ENCODE data around the gene FAM221A.

FAM221A gene

GRCh38 chr7:23687011-23687410, 7.0 kb downstream of the FAM221A start:
- no peak for ATAC-seq
- H3K4me3 Mint-ChIP-seq = no peak overlapping the region
- H3K9me3 Mint-ChIP-seq = no peaks in the 10 kb centered on the region
- no peaks in the 10 kb centered on the region for H3K4me1 Mint-ChIP-seq
- H3K27ac Mint-ChIP-seq = no peak overlapping the region
- no peak for DNase-seq (ENCODE audit: low spot score in 2 of 2)
- H3K36me3 Mint-ChIP-seq = peaks cover 42% of the 10 kb centered on the region

DNA sequence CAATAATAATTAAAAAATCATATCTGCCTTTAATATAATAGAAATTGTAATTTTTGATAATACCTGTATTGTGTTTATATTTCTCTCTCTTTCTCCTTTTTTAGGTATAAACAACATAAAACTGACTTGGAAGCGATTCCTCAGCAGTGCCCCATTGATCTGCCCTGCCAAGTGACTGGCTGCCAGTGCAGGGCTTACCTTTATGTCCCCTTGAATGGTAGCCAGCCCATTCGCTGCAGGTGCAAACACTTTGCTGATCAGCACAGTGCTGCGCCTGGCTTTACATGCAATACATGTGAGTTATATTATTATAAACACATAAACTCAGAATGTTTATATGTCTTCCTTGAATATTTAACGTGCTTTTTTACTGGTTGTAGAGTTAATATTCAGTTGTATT, 9.2 kb downstream of the FAM221A start:
- ATAC-seq (no peak), DNase-seq (ENCODE audit: low spot score in 2 of 2) (no peak)
- no peaks in the 10 kb centered on the region for H3K4me1 Mint-ChIP-seq
- H3K9me3 Mint-ChIP-seq = no peaks in the 10 kb centered on the region
- H3K27ac Mint-ChIP-seq = no peak overlapping the region
- H3K36me3 Mint-ChIP-seq = peaks cover 60% of the 10 kb centered on the region
- H3K4me3 Mint-ChIP-seq = no peak overlapping the region

DNA sequence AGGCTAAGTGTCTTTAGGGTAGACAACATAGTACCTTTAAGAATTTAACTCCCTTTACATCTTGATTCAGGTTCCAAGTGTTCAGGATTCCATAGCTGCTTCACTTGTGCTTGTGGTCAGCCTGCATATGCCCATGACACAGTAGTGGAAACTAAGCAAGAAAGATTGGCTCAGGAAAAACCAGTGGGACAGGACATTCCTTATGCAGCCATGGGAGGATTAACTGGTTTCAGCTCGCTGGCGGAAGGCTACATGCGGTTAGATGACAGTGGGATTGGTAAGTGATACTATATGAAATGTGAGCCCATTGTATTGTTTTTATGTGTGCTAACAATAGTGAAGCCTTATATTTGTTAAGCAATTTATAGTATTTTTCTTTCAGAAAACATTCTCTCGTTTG, 11.3 kb downstream of the FAM221A start:
- no peak overlapping the region for H3K4me3 Mint-ChIP-seq
- H3K27ac Mint-ChIP-seq = no peak overlapping the region
- peaks cover 72% of the 10 kb centered on the region for H3K36me3 Mint-ChIP-seq
- ATAC-seq = no peak
- H3K9me3 Mint-ChIP-seq = no peaks in the 10 kb centered on the region
- no peaks in the 10 kb centered on the region for H3K4me1 Mint-ChIP-seq
- DNase-seq (ENCODE audit: low spot score in 2 of 2) = no peak

DNA sequence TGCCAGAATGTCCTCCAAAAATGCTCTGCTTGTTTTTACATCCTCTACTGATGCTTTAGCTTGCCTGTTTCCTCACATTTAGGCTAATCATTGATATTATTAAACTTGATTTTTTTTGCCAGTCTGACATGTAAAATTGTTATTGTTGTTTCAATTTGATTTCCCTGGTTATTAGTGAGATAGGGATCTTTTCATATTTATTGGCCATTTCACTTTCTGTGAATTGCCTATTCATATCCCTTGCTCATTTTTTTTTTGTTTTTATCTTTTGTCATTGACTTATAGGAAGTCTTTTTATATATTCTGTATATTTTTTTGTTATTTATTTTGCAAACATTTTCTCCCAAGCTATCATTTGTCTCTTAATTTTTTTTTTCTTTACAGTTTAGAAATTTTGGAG, 13.2 kb downstream of the FAM221A start:
- no peak overlapping the region for H3K4me3 Mint-ChIP-seq
- no peaks in the 10 kb centered on the region for H3K9me3 Mint-ChIP-seq
- ATAC-seq (no peak), DNase-seq (ENCODE audit: low spot score in 2 of 2) (no peak)
- no peak overlapping the region for H3K27ac Mint-ChIP-seq
- H3K36me3 Mint-ChIP-seq = peaks cover 65% of the 10 kb centered on the region
- H3K4me1 Mint-ChIP-seq = peaks cover 8% of the 10 kb centered on the region

- Mint-ChIP-seq H3K27ac (no peak overlapping the region), H3K36me3 (peaks cover 55% of the 10 kb centered on the region), H3K4me3 (no peak overlapping the region), H3K4me1 (peaks cover 8% of the 10 kb centered on the region), H3K9me3 (no peaks in the 10 kb centered on the region)
- DNase-seq (ENCODE audit: low spot score in 2 of 2) = peak; percentile 43 to 76
- peak; percentile 62 for ATAC-seq
These were observed 17.0 kb downstream of the FAM221A start for GRCh38 chr7:23696916-23697441.

DNA sequence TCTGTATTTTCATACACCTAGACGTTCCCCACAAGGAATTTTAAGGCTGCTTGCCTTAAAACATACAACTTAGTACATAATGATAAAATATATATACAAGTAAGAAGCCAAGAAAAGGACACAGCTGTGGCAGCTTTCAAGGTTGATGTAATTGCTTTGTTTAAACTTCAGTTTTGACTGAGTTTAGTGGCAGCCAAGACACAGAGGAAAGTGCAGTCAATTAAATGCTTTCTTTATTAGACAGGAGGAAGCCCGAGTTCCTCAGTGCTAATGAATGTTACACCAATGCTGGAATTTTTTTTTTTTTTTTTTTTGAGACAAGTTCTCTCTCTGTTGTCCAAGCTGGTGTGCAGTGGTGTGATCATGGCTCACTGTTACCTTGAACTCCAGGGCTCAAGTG, 18.8 kb downstream of the FAM221A start:
- H3K4me1 Mint-ChIP-seq = peaks cover 8% of the 10 kb centered on the region
- DNase-seq (ENCODE audit: low spot score in 2 of 2) (no peak), ATAC-seq (no peak)
- no peaks in the 10 kb centered on the region for H3K9me3 Mint-ChIP-seq
- no peak overlapping the region for H3K4me3 Mint-ChIP-seq
- peaks cover 51% of the 10 kb centered on the region for H3K36me3 Mint-ChIP-seq
- no peak overlapping the region for H3K27ac Mint-ChIP-seq

- no peaks in the 10 kb centered on the region for H3K9me3 Mint-ChIP-seq
- no peak overlapping the region for H3K27ac Mint-ChIP-seq
- peaks cover 44% of the 10 kb centered on the region for H3K36me3 Mint-ChIP-seq
- ATAC-seq (no peak), DNase-seq (ENCODE audit: low spot score in 2 of 2) (no peak)
- H3K4me3 Mint-ChIP-seq = no peak overlapping the region
- peaks cover 8% of the 10 kb centered on the region for H3K4me1 Mint-ChIP-seq
These were observed 20.0 kb downstream of the FAM221A start for GRCh38 chr7:23700046-23700445.

GRCh38 chr7:23709081-23709750, 29.2 kb downstream of the FAM221A start:
- ATAC-seq (no peak), DNase-seq (ENCODE audit: low spot score in 2 of 2) (no peak)
- Mint-ChIP-seq H3K27ac (no peak overlapping the region), H3K9me3 (peaks cover 10% of the 10 kb centered on the region), H3K36me3 (peaks cover 11% of the 10 kb centered on the region), H3K4me1 (no peaks in the 10 kb centered on the region), H3K4me3 (no peak overlapping the region)

DNA sequence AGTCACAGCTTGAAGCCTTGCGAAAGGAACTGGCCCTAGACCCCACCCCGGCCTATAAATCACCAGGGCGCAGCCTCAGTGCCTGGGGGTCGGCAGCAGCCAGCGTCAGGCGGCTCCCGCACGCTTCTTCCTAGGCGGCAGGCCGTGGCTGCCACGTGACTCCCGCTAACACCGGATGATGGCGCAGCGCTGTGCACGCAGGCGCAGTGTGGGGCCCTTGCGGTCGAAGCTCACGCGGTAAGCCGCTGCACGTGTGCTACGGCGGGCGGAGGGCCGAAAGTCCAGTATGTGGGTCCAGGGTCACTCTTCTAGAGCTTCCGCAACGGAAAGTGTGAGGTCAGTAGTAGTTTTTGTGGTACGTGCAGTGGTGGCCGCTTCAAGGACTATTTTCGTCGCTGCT, 30.0 kb downstream of the FAM221A start, which contains the start of gene STK31:
Gene STK31, plus strand, starts transcription at position 220 of the 400 bp plus-strand sequence. Its CDS starts 67 bp downstream, at position 287.
- DNase-seq (ENCODE audit: low spot score in 2 of 2) (no peak), ATAC-seq (no peak)
- Mint-ChIP-seq H3K9me3 (peaks cover 10% of the 10 kb centered on the region), H3K27ac (no peak within 1 kb of the TSS), H3K4me1 (no peaks in the 10 kb centered on the region), H3K36me3 (peaks cover 11% of the 10 kb centered on the region), H3K4me3 (no peak within 1 kb of the TSS)

GRCh38 chr7:23712368-23713284, 32.6 kb downstream of the FAM221A start:
- Mint-ChIP-seq H3K36me3 (no peaks in the 10 kb centered on the region), H3K9me3 (no peaks in the 10 kb centered on the region), H3K4me3 (no peak overlapping the region), H3K4me1 (no peaks in the 10 kb centered on the region), H3K27ac (no peak overlapping the region)
- no peak for DNase-seq (ENCODE audit: low spot score in 2 of 2)
- no peak for ATAC-seq

DNA sequence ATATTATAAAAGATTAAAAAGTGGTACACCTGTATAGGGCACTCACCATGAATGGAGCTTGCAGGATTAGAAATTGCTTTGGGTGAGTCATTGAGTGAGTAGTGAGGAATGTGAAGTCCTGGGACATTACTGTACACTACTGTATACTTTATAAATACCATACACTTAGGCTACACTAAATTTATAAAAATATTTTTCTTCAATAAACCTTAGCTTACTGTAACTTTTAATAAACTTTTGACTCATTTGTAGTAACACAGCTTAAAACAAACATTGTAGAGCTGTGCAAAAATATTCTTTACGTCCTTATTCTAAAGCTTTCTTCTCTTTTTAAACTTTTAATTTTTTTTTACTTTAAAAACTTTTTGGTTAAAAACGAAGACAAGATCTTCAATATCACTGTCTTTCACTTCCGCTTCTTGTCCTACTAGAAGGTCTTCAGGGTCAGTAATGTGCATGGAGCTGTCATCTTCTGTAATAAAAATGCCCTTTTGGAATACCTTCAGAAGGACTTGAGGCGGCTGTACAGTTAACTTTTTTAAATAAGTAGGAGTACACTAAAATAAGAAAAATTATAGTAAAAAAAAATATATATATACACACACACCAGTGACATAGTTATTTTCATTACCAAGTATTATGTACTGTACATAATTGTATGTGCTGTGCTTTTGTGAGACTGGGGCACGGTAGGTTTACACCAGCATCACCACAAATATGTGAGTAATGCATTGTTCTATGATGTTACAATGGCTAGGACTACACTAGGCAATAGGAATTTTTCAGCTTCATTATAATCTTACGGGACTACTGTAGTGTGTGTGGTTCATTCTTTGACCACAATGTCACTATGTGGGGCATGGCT, 33.5 kb downstream of the FAM221A start:
- no peaks in the 10 kb centered on the region for H3K4me1 Mint-ChIP-seq
- H3K9me3 Mint-ChIP-seq = no peaks in the 10 kb centered on the region
- ATAC-seq (no peak), DNase-seq (ENCODE audit: low spot score in 2 of 2) (no peak)
- H3K4me3 Mint-ChIP-seq = no peak overlapping the region
- no peak overlapping the region for H3K27ac Mint-ChIP-seq
- H3K36me3 Mint-ChIP-seq = no peaks in the 10 kb centered on the region

DNA sequence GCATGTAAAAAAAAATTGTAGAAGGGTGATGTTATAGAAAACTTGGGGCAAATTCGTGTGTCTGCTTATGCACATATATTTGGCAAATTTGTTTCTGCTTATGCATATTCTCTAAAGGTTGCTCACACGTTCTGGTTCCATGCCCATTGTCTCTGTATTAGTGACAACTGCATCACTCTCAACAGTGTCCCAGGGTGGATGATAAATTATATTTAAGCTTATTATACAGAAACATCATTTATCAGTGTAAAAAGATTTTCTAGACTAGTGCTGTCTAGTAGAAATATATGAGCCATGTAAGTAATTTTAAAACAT, 34.1 kb downstream of the FAM221A start:
- Mint-ChIP-seq H3K4me3 (no peak overlapping the region), H3K4me1 (no peaks in the 10 kb centered on the region), H3K27ac (no peak overlapping the region), H3K9me3 (no peaks in the 10 kb centered on the region), H3K36me3 (no peaks in the 10 kb centered on the region)
- no peak for ATAC-seq
- DNase-seq (ENCODE audit: low spot score in 2 of 2) = no peak

- ATAC-seq (no peak), DNase-seq (ENCODE audit: low spot score in 2 of 2) (no peak)
- H3K4me3 Mint-ChIP-seq = no peak overlapping the region
- H3K36me3 Mint-ChIP-seq = no peaks in the 10 kb centered on the region
- H3K27ac Mint-ChIP-seq = no peak overlapping the region
- H3K9me3 Mint-ChIP-seq = no peaks in the 10 kb centered on the region
- H3K4me1 Mint-ChIP-seq = no peaks in the 10 kb centered on the region
These were observed 34.6 kb downstream of the FAM221A start for GRCh38 chr7:23714579-23714978.

GRCh38 chr7:23715099-23715498, 35.1 kb downstream of the FAM221A start:
- Mint-ChIP-seq H3K27ac (no peak overlapping the region), H3K9me3 (no peaks in the 10 kb centered on the region), H3K36me3 (no peaks in the 10 kb centered on the region), H3K4me1 (no peaks in the 10 kb centered on the region), H3K4me3 (no peak overlapping the region)
- ATAC-seq (no peak), DNase-seq (ENCODE audit: low spot score in 2 of 2) (no peak)

DNA sequence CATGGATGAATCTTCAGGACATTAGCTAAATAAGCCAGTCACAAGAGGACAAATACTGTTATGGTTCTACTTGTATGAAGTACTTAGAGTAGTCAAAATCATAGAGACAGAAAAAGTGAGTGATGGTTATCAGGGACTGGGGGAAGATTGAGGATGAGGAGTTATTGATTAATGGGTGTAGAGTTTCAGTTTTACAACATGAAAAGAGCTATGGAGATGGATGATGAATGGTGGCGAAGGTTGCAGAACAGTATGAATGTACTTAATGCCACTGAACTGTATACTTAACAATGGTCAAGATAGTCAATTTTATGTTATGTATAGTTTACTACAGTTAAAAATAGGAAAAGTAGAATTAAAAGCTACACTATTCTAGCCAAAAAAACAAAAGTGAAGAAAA, 37.8 kb downstream of the FAM221A start:
- no peaks in the 10 kb centered on the region for H3K36me3 Mint-ChIP-seq
- no peaks in the 10 kb centered on the region for H3K4me1 Mint-ChIP-seq
- H3K27ac Mint-ChIP-seq = no peak overlapping the region
- H3K4me3 Mint-ChIP-seq = no peak overlapping the region
- DNase-seq (ENCODE audit: low spot score in 2 of 2) (no peak), ATAC-seq (no peak)
- no peaks in the 10 kb centered on the region for H3K9me3 Mint-ChIP-seq

Measured in stimulated activated effector memory CD8-positive, alpha-beta T cell treated with anti-CD3 and anti-CD28 coated beads, Interleukin-12 subunit alpha, Interleukin-12 subunit beta, amount 100 ng/mL, for 72 hours (primary cell).